NCI-H2196 treated with DMSO at 0.1 percent for 48 hours (cell line): ENCODE measurements around the gene KCNJ16.

Experiments used
- DNase-seq: peaks from one replicate; lab custom pipeline; 2025; ENCODE audit not compliant: unreplicated experiment; lab: John Stamatoyannopoulos, UW

The KCNJ16 gene

GRCh38 chr17:70095455-70095854, 20.4 kb downstream of the KCNJ16 start:
- no peak for DNase-seq

- no peak for DNase-seq
Measured at GRCh38 chr17:70096861-70097260, 21.8 kb downstream of the KCNJ16 start.

GRCh38 chr17:70098030-70098429, 23.0 kb downstream of the KCNJ16 start:
- no peak for DNase-seq

- DNase-seq = no peak
Measured at GRCh38 chr17:70099294-70099693, 24.3 kb downstream of the KCNJ16 start.

GRCh38 chr17:70099884-70100283, 24.9 kb downstream of the KCNJ16 start:
- DNase-seq = no peak

- DNase-seq = no peak
Measured at GRCh38 chr17:70100983-70101382, 26.0 kb downstream of the KCNJ16 start.

GRCh38 chr17:70102531-70102930, 27.5 kb downstream of the KCNJ16 start:
- DNase-seq = no peak

GRCh38 chr17:70104791-70105523, 29.9 kb downstream of the KCNJ16 start:
- no peak for DNase-seq

GRCh38 chr17:70105641-70106040, 30.6 kb downstream of the KCNJ16 start:
- no peak for DNase-seq

GRCh38 chr17:70106551-70106950, 31.5 kb downstream of the KCNJ16 start:
- DNase-seq = no peak

GRCh38 chr17:70107441-70107840, 32.4 kb downstream of the KCNJ16 start:
- DNase-seq = no peak

GRCh38 chr17:70107904-70108565, 33.0 kb downstream of the KCNJ16 start:
- no peak for DNase-seq

- DNase-seq = no peak
Measured at GRCh38 chr17:70109497-70109896, 34.5 kb downstream of the KCNJ16 start.

- DNase-seq = no peak
Measured at GRCh38 chr17:70110443-70110880, 35.4 kb downstream of the KCNJ16 start.

GRCh38 chr17:70111201-70111600, 36.2 kb downstream of the KCNJ16 start:
- DNase-seq = no peak

- no peak for DNase-seq
Measured at GRCh38 chr17:70114405-70114804, 39.4 kb downstream of the KCNJ16 start.

- DNase-seq = no peak
Measured at GRCh38 chr17:70115126-70115525, 40.1 kb downstream of the KCNJ16 start.

- DNase-seq = no peak
Measured at GRCh38 chr17:70116919-70117318, 41.9 kb downstream of the KCNJ16 start.

GRCh38 chr17:70119545-70119944, 44.5 kb downstream of the KCNJ16 start:
- DNase-seq = no peak

GRCh38 chr17:70119983-70120382, 45.0 kb downstream of the KCNJ16 start:
- no peak for DNase-seq

GRCh38 chr17:70120425-70120824, 45.4 kb downstream of the KCNJ16 start:
- no peak for DNase-seq

GRCh38 chr17:70121126-70121525, 46.1 kb downstream of the KCNJ16 start:
- DNase-seq = no peak

- DNase-seq = no peak
Measured at GRCh38 chr17:70123193-70123592, 48.2 kb downstream of the KCNJ16 start.
